Glomerular endothelial cell (primary cell): Measurements from ENCODE around the gene ASPM. TPM values are rescaled to one million over a fixed set of nuclear protein-coding genes. Genes with fewer than 3 reads are reported as not detected.
"Not testable (repeated sequence)": the region's sequence is repeated elsewhere in the genome, so short reads cannot be mapped to it uniquely, and the experiment has no call there.

ENCODE experiments used
- DNase-seq: peaks from one replicate; pipeline ENCODE4 v3.0.0-alpha.2; 2011; ENCODE audit warnings: low read depth, low spot score; ENCODE audit errors: extremely low read depth
- total RNA-seq: library from RNA; depleted of rRNA; stranded (reverse); fragments of >200 nt; gene quantifications from 2 replicates; pipeline ENCODE4 v1.2.3, GENCODE V29; 2015

The ASPM gene
- total RNA-seq, 1 donor from 2014 or later = 11.3 TPM

DNA sequence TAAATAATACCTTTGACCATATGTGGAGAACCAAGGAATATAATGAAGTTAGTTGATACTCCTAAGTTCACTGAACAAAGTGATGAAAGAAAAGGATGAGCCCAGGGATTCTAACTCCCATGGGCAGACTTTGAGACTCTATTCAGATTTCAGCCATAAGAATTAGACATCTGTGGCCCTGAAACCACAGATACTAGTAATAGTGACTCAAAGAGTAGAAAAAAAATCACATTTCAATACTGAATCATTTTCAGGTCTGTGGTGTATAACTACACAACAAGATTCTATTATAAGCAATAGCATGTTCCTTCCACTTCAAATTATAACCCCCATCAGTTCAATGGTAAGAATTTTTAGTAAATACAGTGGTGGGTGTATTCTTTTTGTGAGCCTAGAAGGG is 63.0 kb downstream of the ASPM start:
- no peak for DNase-seq

DNA sequence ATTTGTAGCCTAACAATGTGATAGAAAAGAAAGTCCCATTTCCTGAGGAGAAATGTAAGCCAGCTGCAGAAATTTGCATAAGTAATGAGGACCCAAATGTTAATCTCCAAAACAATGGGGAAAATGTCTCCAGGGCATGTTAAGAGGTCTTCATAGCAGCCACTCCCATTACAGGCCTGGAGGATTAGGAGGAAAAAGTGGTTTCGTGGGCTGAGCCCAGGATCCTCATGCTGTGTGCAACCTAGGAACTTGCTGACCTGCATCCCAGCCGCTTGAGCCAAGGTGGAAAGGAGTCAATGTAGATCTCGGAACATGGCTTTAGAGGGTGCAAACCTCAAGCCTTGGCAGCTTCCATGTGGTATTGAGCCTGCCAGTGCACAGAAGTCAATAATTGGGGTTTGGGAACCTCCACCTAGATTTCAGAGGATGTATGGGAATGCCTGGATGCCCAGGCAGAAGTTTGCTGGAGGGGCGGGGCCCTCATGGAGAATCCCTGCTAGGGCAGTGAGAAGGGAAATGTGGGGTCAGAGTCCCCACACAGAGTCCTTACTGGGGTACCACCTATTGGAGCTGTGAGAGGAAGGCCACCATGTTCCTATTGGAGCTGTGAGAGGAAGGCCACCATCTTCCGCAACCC is 65.2 kb downstream of the ASPM start:
- no peak for DNase-seq

DNA sequence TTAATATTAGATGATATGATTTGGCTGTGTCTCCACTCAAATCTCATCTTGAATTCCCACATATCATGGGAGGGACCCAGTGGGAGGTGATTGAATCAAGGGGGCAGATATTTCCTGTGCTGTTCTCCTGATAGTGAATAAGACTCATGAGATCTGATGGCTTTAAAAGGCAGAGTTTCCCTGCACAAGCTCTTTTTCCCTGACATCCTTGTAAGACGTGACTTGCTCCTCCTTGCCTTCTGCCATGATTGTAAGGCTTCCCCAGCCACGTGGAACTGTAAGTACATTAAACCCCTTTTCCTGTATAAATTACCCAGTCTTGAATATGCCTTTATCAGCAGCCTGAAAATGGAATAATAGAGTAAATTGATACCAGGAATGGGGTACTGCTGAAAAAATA is 66.1 kb downstream of the ASPM start:
- no peak for DNase-seq

DNA sequence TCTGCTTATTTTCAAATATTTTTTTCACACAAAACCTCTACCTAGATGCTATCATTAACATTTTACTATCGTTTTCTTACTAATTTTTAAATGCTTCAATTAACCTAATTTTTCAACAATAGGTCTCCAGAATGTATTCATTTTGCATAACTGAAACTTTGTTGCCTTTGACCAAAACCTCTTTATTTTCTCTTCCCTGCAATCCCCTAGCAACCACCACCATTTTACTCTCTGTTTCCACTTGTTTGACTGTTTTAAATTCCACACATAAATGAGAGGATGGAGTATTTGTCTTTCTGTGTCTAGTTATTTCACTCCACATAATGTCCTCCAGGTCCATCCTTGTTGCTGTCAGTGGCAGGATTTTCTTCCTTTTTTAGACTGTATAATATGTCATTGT is 69.9 kb downstream of the ASPM start:
- no peak for DNase-seq

DNA sequence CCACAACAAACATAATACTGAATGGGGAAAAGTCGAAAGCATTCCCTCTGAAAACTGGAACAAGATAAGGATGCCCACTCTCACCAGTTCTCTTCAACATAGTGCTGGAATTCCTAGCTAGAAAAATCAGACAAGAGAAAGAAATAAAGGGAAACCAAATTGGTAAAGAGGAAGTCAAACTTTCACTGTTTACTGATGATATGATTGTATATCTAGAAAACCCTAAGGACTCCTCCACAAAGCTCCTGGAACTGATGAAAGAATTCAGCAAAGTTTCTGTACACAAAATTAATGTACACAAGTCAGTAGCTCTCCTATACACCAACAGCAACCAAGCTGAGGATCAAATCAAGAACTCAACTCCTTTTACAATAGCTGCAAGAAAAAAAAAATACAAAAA is 72.5 kb downstream of the ASPM start:
- no peak for DNase-seq

DNA sequence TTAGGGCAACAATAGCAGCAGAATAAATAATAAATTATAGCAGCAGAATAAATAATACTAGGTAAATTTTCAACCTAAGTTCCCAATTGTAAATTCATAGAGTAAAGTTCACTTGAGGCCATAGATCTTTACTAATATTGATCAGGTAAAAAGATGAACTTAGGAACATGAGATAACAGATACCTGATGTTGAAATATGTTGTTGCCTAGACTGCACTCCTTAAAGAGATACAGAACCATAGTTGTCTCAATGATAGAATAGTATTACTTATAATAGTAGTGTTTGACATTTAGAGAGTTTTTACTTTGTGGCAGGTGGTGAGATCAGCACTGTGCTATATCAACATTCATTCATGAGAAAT is 79.0 kb downstream of the ASPM start:
- DNase-seq = no peak

DNA sequence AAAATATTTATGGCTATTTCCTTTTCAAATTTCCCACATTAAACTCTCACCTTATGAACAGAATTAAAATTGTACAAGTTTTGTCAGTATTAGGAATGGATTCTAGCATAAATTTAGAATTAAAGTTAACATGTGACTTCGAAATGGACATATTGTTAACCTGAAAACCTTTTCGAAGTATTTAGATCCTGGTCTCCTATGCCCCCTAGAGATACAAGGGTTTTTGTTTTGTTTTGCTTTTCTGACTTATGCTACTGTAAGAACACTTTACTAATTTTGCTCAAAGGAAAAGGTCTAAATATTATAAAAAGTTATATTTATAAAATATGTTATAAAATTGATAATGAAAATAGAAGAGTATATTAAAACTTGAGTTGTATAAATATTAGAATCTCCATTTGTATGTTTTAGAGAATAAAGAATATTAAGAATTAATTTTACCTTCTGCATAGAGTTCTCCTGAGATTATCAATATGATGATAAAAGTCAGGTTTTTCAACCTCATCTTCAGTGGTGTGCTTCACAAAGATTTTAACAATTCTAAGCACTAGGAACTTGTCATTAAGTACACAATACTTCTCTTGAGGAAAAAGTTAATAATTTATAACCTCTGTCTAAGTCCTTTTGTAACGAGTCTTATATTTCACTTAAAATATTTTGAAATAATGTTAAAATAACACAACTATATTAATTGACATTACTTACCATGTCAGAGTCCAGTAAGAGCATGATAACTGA is 79.6 kb downstream of the ASPM start, which contains the start of gene F13B:
TSS of gene F13B (minus strand) at position 542 of the 738 bp plus-strand sequence. CDS start at position 505, 37 bp downstream.
- no peak for DNase-seq

DNA sequence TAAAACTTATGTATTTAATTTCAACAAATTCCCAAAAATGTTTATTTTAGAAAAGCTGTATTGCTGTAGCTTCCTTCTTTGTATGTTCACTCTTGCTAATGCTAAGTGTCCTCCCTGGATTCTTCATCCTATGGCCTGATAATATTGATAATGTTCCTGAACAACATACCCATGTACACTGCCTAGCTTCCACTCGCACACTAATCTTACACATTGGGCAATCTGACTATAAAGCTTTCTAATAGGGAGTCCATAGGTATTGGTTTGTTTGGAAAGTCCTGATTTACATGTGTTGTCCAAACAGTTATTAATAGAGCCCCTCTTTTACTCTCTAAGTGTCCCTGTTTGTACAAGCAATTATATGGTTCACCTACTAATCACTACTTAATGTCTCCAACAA is 80.2 kb downstream of the ASPM start:
- no peak for DNase-seq

DNA sequence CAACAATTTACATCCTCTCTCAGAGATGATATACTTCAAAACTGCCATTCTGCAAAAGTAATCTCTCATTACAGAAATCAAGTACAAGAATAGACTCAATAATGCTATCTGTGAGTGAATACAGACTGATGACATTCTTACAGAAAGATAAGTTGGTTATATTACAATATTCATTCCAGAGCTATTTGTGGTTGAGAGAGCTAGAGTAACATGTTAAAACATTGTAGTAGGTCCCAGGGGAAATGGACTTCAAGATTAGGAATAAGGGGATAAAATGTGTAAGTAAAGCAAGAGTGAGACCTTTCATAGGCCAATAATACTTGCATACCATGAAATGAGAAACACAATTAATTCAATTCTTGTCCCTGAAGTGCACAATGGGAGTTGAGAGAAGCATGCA is 80.9 kb downstream of the ASPM start:
- no peak for DNase-seq

DNA sequence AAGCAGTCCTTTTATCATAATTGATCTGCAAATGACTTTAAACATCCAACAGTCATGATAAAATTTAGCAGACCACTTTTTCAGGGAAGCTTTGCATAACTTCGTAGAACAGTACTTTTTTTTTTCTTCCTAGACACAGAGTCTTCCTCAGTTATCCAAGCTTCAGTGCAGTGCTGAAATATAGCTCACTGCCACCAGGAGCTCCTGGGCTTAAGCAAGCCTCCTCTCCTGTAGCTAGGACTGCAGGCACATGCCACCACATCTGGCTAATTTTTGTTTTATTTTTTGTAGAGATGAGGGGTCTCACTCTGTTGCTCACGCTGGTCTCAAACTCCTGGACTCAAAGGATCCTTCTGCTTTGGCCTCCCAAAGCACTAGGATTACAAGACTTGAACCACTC is 83.3 kb downstream of the ASPM start:
- DNase-seq = no peak

DNA sequence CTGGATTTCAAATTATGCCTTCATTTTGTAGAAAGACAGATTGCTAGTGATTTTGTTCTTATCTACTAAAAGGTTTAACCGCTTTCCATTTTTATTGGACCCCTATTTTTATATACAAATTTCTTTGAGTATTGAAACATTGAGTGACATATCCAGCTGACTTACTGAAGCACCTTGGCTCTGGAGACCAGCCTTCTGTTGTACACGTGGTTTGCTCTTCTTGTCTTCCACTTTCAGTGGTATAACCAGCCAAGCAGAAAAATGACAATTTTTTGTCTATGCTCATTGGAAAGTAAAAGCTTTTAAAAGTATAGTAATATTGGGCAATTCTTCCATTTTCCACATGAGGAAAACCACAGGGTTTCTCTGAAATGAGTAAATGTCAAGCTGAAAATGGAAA is 83.8 kb downstream of the ASPM start:
- no peak for DNase-seq

DNA sequence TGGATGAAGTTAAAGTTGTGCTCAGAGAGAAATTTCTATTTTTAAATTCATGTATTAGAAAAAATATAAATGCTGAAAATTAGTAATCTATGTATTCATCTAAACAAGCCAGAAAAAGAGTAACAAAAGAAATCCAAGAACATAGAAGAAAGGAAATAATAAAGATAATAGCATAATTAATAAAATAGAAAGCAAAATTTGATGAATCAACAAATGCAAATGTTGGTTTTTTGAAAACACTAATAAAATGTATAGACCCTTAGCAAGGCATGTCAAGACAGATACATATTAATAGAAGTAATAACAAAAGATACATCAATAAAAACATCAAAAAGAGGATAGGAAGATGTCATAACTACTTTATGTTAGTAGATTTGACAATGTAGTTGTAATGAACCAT is 97.4 kb downstream of the ASPM start:
- DNase-seq = no peak

DNA sequence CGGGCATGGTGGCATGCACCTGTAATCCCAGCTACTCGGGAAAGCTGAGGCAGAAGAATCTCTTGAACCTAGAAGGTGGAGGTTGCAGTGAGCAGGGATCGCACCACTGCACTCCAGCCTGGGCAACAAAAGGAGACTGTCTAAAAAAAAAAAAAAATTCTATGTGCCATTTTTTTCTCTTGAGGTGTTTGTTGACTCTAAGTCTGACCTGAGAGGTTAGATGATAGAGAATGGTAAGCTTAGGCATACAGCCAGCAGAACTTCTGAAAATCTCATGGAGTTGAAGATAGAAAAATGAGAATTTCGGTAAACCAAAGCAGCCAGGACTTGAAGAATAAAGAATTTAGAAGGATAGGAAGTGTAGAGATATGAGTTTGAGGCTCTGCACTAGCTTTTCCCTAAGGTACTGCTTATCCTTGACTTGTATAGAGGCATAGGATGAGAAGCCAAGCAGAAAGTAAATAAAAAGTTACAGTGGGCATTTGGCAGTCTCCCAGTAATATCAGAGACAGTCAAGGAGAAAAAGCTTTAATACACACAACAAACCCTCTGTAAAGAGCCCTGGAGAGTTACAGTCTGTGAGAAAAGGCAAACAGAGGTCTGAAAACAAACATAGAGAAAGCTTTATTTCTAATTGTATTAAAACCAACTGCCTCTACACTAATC is 103.7 kb downstream of the ASPM start:
- no peak for DNase-seq

DNA sequence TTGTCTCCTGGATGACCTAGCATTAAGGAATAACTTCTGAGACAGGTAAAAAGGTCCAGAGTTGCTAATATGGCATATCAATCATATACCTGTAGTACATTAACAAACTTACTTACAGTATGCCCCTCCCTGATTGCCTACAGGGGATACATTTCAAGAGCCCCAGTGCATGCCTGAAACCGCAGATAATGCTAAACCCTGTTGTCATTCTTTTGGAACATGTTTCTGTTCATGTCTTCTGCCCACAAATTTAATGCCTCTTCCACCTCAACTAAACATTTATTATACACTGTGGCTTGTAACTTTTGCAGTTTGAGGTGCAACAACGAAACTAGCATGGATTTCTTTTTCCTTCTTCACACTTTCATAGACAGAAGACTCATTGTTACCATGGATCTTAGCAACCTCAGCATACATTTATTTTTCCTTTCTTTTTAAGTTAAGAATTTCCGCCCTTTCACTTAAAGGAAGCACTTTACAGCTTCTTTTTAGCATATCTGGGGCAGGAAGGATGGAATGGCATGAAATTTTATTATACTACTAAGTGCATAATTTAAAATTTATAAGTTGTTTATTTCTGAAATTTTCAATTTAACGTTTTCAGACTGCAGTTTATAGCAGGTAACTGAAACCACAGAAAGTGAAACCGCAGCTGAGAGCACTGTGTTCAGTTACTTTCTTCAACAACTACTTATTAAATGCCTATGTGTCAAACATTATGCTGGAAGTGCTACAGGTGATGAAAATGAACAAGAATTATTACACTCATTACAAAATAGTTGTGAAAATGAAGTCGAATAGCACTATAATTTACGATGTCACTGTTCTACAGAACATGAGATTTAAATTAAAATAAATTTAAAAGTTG is 104.7 kb downstream of the ASPM start:
- DNase-seq = no peak

DNA sequence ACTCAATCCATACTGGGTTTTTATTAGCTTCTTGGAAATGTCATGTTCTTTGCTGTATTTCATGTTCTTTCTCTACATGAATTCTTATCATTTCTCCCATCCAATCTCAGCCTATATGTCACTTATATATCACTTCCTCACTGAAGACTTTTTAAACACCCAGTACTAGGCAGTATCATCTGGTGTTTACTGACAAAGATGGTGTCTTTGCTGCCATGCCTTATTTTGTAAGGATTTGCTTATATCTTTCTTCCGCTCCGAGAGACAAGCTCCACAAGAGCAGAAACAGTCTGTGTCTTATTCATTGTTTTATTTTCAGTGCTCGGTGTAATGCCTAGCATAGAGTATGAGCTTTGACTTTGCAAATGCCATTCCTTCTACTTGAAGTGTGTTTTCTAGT is 109.6 kb downstream of the ASPM start:
- no peak for DNase-seq

DNA sequence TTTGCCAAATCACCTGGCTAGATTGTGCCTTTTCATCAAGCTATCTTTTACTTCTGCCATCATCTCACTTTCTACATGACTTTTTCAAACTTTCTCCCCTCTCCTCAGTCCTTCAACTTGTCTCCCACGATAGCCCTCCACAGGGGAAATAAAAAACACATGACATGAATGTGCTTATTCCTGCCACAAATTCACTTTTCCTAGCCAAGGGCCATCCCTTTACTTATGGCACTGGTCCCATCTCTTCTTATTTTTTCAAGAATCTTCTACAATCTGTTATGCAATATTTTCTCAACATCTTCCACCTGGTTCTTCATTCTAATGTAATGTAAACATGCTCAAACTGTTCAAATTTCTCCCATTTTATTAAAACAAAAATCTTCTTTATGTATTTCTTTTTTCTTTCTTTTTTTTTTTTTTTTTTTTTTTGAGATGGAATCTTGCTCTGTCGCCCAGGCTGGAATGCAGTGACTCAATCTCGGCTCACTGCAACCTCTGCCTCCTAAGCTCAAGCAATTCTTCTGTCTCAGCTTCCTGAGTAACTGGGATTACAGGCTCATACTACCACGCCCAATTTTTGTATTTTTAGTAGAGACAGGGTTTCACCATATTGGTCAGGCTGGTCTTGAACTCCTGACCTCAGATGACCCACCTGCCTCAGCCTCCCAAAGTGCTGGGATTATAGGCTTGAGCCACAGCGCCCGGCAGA is 111.7 kb downstream of the ASPM start:
- DNase-seq = not testable (repeated sequence)
